Activated gamma-delta T cell treated with Interleukin-2 at 50 U/mL for 16 hours (primary cell): ENCODE data around the gene GLYR1.

ENCODE experiments used
- DNase-seq: peaks from one replicate; pipeline ENCODE4 v3.0.0-alpha.2; 2020

Gene GLYR1

DNA sequence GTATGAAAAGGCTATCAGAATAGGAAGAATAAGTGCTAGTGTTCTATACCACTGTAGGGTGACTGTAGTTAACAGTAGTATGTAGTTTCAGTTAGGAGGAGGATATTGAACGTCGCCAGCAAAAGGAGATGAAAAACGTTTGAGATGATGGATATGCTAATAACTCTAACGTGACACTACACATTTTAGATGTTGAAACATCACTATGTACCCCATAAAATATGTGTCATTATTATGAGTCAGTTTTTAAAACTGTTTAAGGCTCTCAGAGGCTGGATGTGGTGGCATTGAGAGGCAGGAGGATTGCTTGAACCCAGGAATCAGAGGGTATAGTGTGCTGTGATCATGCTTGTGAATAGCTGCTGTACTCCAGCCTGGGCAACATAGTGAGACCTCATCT lies 32.0 kb upstream of the GLYR1 start:
- no peak for DNase-seq

- DNase-seq, result no peak
Observed at GRCh38 chr16:4877380-4877685, 30.2 kb upstream of the GLYR1 start.

DNA sequence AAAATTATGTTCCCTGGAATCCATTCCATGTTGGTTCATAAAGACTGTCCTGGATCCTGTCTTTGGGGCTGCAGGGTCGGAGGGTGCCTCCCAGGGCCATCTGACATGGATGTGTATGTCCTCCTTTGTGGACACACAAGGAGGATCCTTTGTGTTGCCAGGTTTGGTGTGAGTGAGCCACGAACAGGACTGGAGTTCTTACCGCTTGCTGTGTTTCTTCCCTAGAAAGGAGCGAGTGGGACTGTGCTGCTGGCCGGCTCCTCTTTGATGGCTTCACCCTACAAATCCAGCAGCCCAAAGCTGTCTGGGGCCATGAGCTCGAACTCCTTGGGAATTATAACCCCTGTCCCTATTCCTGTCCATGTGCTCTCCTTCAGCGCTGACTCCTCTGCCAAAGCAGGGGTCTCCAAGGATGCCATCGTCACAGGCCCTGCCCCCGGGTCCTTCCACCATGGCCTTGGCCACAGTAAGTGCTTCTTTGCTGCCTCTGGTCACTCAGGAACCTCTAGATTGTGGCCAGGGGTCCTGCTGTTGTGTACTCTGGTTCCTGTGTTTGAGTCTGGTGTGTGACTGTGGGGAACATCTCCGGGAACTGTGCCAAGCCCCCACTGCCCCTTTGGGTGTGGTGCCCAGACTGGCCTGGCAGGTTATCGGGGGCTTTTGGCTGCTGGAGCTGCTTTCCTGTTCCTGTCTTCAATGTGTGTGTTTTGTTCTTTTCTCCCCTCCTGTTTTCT lies 29.7 kb upstream of the GLYR1 start:
- DNase-seq, result no peak

- DNase-seq, result no peak
Observed at GRCh38 chr16:4874666-4875065, 27.6 kb upstream of the GLYR1 start.

DNA sequence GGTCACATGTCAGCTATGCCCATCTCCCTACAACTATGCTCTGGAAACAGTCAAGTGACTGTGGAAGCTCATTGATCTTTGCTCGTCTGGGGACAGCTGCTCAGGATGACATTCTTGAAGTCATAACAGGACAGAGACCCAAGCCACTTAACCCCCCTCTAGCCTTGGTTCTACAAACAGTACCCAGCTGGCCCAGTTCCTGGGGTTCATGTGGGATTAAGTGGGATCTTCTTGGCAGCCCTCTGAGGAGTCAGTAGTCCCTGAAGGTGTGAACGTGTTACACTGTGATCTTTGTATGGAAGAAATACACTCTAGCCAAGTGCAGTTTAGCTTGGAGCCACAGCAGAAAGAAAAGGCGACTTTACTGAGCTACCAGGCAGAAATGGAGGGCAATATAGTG lies 26.0 kb upstream of the GLYR1 start:
- DNase-seq, result no peak

DNA sequence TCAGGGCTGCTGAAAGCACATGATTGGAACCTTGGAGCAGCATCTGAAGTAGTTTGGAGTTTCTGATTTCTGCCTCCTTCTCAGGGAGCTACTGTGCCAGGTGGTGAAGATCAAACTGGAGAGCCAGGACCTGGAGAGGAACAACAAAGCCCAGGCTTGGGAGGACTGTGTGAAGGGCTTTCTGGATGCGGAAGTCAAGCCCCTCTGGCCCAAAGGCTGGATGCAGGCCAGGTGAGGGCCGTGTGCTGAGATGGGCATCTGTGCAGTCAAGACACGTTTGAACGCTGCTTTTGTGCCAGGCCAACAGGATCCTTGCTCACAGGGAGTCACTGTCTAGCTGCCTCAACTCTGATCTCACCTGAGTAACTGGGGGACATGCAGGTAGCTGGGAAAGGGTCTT lies 24.0 kb upstream of the GLYR1 start:
- no peak for DNase-seq

- no peak for DNase-seq
Observed at GRCh38 chr16:4870138-4870671, 23.1 kb upstream of the GLYR1 start.

- DNase-seq, result no peak
Observed at GRCh38 chr16:4869147-4869805, 22.2 kb upstream of the GLYR1 start.

- no peak for DNase-seq
Observed at GRCh38 chr16:4868535-4868934, 21.4 kb upstream of the GLYR1 start.

- DNase-seq, result no peak
Observed at GRCh38 chr16:4868026-4868425, 20.9 kb upstream of the GLYR1 start.

DNA sequence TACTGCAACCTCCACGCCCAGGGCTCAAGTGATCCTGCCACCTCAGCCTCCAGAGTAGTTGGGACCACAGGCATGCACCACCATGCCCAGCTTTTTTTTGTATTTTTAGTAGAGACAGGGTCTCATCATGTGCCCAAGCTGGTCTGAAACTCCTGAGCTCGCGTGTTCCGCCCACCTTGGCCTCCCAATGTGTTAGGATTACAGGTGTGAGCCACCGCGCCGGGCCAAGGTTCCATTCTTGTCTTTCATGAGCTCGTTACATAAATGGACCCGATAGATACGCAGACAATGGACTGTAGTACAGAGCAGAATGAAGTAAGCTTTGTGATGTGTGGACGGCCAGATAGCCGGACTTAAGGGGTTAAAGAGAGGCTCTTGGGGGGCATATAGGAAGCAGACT lies 19.5 kb upstream of the GLYR1 start:
- no peak for DNase-seq

DNA sequence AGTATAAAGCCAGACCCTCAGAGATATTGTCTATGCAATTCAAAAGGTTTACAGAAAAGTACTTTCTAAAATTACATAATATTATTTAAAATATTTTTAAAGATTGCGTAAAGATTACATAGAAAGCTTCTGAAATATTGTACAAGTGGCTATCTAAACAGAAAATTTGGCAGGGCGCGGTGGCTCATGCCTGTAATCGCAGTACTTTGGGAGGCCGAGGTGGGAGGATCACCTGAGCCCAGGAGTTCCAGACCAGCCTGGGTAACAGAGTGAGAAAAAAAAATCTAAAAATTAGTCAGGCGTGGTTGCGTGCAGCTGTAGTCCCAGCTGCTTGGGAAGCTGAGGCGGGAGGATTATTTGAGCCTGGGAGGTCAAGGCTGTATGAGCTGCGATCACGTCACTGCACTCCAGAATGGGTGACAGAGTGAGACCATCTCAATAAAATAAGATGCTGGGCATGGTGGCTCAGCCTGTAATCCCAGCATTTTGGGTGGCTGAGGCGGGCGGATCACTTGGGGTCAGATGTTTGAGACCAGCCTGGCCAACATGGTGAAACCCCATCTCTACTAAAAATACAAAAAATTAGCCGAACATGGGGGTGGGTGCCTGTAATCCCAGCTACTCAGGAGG lies 18.3 kb upstream of the GLYR1 start:
- no peak for DNase-seq

- DNase-seq, result no peak
Observed at GRCh38 chr16:4864728-4865127, 17.6 kb upstream of the GLYR1 start.

DNA sequence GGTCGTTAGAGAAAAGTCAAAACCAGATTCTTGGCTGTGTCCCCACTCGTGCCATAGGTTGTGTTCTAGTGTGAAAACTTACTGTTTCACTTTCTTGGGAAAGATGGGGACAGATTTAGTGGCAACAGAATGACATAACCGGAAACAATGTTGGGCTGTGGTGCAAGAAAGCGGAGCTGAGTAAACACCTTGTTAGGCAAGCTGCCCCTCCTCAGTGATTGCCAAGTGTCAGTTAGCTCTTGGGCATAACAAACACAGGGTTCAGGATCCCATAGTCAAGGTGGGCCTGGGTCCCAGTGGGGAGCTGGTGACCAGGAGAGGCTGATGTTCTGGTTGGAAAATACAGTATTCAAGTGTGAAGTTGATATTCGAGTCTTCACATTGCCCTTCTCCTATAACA lies 15.6 kb upstream of the GLYR1 start:
- no peak for DNase-seq

GRCh38 chr16:4860727-4861342 lies 13.7 kb upstream of the GLYR1 start:
- DNase-seq, result no peak

GRCh38 chr16:4859900-4860255 lies 12.8 kb upstream of the GLYR1 start:
- no peak for DNase-seq

GRCh38 chr16:4859190-4859899 lies 12.3 kb upstream of the GLYR1 start:
- DNase-seq, result no peak

DNA sequence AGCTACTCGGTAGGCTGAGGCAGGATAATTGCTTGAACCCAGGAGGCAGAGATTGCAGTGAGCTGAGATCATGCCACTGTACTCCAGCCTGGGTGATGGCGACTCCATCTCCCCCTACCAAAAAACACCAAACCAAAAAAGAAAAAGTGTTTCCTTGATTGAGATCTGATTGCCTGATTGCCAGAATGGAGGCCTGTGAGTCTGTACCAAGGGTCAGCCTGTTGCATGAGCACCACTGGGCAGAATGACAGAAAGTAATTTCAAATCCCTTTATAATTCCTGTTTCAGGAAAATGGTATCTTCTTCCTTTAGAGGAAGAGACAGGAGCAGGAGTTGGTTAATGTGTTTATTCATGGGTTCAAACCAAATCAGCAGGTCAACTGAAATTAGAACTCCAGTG lies 8.7 kb upstream of the GLYR1 start:
- no peak for DNase-seq

DNA sequence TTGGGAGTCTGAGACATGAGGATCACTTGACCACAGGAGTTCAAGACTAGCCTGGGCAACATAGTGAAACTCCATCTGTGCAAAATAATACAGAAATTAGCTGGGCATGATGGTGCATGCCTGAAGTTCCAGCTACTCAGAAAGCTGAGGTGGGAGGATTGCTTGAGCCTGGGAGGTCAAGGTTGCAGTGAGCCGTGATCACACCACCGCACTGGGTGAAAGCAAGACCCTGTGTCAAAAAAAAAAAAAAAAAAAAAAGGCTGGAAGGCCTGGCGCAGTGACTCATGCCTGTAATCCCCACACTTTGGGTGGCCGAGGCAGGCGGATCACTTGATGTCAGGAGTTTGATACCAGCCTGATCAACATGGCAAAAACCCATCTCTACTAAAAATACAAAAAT lies 8.3 kb upstream of the GLYR1 start:
- DNase-seq, result no peak

- no peak for DNase-seq
Observed at GRCh38 chr16:4852221-4852872, 5.3 kb upstream of the GLYR1 start.

DNA sequence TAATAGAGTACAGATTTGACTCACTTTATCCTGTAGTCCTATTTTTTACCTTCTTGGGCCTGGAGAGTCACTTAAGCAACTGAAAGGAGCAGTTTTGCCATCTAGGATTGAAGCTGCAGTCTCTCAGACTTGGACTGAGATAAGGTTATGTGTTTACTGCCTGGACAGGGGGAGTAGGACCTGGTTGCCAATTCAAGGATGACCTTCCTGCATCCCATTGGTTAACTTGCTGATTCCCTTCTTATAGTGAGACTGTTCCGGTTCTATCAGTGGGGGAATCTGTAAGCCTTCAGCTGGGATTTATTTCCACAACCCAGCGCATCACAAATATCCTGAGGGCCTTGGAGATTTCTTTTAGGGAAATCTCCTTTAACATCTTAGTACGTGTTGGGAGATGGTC lies 3.1 kb upstream of the GLYR1 start:
- no peak for DNase-seq

- DNase-seq, result peak; percentile 31
Observed at GRCh38 chr16:4847774-4848587, 893 bp upstream of the GLYR1 start.
